H1 (cell line): ENCODE measurements around the gene PTHLH. TPM values are rescaled to one million over a fixed set of nuclear protein-coding genes. Genes with fewer than 3 reads are reported as not detected.

Experiments
- HDAC6 ChIP-seq: IDR thresholded peaks from one replicate; pipeline ENCODE4 v1.7.1; 2012; ENCODE audit warnings: low read depth, mild to moderate bottlenecking, inconsistent platforms, low read length, moderate library complexity
- polyA plus RNA-seq, 7 experiments: library from polyadenylated mRNA; depleted of rRNA in 3 of 7; stranded (reverse) in 5 of 7; unstranded in 2 of 7; fragments of >200 nt in 5 of 7; fragments of 200-250 nt in 2 of 7; gene quantifications; 1 replicate in 5 of 7; 2 replicates in 1 of 7; 4 replicates in 1 of 7; pipeline versions ENCODE4 v1.2.1 to v1.2.3, GENCODE V29; 2011 to 2013; ENCODE audit warnings: missing spikeins in 2 of 7, mixed read lengths in 2 of 7
- total RNA-seq: library from RNA; stranded (reverse); fragmentation: NEBNext Ultra II Directional; extraction: Animal tissue kit (Norgen Biotek cat#: 25700); gene quantifications from 2 replicates; pipeline ENCODE4 v1.2.1, GENCODE V29; 2021

PTHLH gene
- total and polyA plus RNA-seq, 2 of the 8 experiments (the other 6 are each of a cell fraction or from before 2014, with no cell fraction given), result 0.32 TPM; not detected in 1

DNA sequence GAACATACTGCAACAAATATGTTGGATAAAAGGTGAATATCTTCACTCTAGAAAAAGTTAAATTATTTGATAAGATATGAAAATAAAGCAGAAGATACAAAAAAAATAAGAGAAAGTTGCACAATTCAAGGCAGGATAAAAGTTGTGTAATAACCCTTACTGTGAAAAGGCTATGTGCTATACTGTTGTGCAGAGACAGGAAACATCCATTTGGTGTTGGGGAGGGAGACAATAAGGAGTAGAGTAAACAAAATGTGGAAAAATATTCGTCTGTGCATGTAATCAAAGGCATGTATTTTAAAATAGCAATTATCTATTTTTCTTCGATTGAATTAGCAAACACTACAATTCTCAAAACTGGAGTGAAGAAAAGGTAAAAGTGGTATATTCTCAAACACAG is 34.8 kb downstream of the PTHLH start (continued):
- no peak for TF ChIP-seq HDAC6
